Dedifferentiated amniotic fluid mesenchymal stem cell (primary cell): ENCODE measurements around the gene SCRN1.

Experiments used
- DNase-seq: peaks from one replicate; pipeline ENCODE4 v3.0.0-alpha.2; 2016; ENCODE audit errors: extremely low spot score

The SCRN1 gene

DNA sequence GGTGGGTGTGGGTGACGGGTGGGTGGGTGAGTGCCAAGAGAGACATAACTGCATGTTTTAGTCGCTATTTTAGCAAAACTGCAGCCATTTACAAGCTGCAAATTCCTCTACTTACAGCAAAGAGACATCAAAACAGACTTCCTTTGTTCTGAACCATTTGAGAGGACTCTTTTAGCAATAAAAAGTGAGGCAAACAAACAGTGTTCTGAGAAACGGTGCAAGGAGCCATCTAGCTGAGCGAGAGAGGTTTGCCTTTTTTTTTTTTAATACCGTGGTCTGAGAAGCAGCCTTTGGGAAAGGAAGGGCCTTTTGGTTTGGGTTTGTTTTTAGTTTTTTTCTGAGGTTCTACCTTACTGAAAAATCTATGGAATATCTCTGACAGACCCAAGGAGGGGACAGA is 62.9 kb downstream of the SCRN1 start:
- no peak for DNase-seq

DNA sequence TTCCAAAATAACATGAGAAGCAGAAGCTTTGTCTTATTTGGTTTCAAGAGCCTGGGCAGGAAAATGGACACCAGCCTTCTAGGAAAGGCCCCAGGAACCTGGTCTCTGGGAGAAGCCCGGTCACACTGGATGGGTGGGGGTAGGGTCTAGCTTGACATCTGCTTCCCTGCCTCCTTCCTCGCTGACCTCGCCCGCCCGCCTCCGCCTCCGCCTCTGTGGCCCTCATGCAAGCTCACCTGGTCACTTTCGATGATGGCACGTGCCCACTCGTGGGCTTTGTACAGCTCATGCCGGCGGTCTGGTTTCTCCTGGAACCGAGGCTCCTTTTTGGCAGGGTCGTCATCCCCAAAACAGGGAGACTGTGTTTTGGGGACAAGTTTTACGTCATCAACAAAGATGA is 63.4 kb downstream of the SCRN1 start:
- no peak for DNase-seq

DNA sequence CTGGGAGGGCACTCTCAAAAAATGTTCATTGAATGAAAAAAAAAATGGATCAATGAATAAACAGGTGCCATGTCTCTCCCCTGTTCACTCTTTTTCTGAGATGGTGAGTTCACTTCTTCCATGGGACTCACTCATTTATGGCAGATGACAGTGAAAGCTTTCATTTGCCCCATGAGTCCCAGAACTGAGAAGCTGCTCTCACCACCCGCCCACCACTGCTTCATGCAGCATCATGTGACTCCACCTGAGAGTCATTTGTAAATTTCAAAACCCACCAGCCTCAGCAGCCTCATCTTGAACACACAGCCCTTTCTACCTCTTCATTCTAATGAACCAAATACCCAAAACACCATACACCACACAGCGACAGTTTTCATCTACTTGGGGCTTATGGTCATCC is 64.9 kb downstream of the SCRN1 start:
- DNase-seq = no peak

DNA sequence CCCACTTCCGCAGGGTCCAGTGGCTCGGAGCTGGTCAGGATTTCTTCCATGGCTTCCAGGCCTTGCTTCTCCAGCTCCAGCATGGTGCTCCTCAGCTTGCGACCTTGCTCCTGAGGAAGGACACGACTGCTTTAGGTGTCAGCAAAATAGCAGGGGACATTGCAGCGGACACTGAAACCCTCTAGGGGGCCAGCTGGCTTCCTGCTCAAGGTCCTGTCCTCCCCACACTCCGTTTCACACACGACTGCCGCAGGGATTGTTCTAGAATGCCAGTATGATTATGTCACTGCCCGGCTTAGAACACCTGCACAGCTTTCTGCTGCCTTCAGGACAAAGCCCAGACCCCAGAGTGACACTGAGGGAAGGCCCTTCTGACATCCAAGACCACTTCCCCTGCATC is 65.6 kb downstream of the SCRN1 start:
- DNase-seq = no peak

DNA sequence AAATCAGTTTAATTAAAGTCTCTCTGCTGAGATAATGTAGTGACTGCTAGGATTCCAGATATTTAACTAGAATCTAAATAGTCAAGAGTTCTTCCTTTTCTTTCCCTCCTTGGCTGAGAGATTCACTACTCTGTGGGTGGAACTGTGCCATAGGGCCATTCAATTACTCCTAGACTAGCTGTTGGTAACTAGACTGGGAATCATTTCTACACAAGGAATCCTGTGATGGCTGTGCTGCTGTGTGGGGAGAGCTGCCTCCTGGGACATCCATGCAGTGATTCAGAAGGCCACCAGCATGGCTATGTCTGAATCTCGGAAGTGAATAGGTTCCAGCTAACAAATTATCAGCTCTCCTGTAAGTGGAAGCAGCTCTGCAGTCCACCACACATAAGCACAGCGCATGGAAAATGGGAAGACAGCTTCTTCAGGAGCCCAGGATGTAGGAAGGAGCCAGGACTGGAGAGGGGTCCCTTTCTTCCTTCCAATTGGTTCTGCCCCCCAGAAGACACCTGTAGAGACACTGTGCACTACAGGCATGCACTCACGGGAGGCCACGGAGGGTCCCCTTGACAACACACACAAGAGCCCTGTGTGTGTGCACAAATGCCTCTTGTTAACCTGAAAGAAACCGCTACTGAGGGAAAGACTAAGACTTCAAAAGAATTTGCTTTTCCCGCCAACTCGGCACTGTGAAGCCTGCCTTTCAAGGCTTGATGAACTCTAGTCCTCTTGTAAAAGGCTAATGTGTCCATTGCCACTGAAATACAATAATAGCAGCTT is 66.5 kb downstream of the SCRN1 start:
- no peak for DNase-seq

DNA sequence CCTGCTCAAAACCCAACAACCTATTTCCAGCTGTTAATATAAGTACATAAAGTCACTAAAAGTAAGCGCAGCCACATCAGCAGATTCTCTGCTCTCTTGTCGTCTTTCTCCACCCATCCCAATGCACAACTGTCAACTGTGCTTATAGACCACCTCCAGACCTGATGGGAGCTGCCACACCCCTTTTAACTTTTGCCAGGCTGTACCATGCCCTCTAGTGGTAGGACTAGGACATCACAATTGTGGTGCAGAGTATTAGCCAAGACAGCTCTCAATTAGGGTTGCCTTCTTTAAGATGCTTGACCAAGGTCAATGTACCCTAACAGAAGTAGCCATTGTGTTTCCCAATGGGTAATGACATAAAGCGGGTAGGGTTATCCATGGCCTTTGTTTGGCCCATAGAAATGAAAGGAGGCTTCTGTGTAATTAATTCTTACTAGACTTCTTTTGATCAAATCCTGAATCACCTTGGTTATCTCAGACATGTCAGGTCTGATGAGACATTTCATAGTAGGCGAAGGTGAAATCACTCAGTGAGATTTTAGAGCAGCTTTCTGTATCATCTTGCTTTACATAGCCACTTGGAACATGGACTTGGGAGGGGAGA is 68.1 kb downstream of the SCRN1 start:
- DNase-seq = peak; percentile 62

GRCh38 chr7:29920491-29920890 is 69.1 kb downstream of the SCRN1 start:
- DNase-seq = no peak

DNA sequence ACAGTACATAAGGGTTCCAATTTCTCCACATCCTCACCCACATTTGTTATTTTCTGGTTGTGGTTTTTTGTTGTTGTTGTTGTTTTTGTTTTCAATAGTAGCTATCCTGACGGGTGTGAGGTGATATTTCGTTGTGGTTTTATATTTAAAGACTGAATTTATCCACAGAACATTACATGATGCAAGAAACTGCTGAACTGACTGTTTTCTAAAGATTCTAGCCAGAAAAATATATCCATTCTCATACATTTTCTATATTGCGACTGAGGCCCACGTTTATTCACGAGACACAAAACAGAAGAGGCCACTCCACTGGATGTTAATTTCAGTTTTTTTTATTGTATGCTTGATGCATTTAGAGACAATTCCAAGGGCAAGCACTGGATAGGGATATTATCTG is 69.8 kb downstream of the SCRN1 start:
- DNase-seq = no peak

DNA sequence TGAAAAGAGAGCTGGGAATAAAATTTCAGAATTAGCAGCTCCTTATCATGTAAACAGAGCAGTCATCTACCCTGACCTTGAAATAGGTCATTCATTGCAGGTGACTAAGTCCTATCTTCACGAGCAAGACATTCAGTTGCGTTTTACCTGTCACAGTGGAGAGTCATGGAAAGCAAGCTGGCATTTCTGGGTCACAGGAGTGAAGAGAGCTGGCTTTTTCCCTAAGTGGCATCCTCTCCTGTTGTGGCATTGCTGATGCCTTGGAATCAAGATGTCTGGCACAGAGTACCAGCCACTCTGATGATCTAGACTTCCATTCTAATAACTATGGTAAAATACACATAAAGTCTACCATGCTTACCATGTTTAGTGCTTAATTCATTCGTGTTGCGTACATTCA is 70.8 kb downstream of the SCRN1 start:
- DNase-seq = no peak

- DNase-seq = no peak
These were observed 72.0 kb downstream of the SCRN1 start for GRCh38 chr7:29917641-29918040.

GRCh38 chr7:29915481-29916215 is 74.0 kb downstream of the SCRN1 start:
- no peak for DNase-seq

DNA sequence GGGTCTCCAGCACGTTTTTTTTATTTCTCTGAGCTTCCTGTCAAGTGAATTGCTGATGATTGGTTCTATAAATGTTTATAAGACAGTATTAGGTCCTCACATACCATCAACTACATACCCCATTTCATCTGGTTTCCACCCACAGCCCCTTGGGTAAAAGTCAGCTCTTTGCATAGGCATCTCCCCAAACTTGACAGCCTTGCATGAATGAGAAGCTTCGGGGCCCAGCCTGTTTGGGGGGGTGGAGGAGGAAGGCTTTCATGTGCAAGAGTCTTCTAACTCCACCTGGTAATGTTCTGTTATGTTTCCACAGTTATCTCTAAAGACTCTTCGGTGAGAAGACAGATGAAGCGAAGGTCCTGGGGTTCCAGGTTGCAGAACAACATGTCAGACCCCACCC is 75.4 kb downstream of the SCRN1 start:
- no peak for DNase-seq

- no peak for DNase-seq
These were observed 83.2 kb downstream of the SCRN1 start for GRCh38 chr7:29906200-29907022.

- no peak for DNase-seq
These were observed 88.9 kb downstream of the SCRN1 start for GRCh38 chr7:29900745-29901144.

DNA sequence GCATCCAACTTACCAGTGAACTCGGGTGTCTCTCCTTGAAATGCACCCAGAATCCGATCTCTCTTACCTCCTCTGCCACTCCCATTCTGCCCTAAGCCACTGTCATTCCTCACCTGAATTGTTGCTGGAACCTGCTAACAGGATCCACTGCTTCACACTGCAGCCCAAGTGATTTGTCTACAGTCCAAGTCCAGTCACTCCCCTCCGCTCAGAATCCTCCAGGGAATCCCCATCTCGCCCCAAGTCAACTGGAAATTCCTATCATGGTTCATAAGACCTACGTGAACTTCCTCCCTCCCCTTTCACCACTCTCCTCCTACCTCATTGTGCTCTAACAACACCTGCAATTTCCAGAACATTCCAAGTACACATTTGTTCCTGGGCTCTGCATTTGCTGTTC is 91.3 kb downstream of the SCRN1 start:
- no peak for DNase-seq

- DNase-seq = no peak
These were observed 92.8 kb downstream of the SCRN1 start for GRCh38 chr7:29896685-29897411.

GRCh38 chr7:29895559-29895958 is 94.0 kb downstream of the SCRN1 start:
- no peak for DNase-seq

DNA sequence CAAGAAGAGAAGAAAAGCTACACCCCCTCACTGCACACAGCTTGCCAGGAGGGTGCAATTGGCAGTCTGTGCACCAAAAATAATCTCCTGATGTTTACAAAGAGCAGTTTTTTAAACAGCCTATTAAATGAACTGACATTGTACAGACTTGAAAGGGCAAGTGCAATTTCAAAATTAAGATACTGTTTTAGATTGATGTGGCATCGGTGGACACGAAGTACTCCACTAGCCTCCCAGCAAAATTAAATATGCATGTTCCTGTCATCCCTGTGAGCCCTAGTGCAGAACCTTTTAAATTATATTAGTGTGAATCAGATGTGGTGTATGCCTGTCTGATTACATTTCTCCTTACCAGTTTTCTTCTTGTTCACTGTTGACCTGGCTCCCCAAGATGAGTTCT is 95.3 kb downstream of the SCRN1 start:
- DNase-seq = no peak

DNA sequence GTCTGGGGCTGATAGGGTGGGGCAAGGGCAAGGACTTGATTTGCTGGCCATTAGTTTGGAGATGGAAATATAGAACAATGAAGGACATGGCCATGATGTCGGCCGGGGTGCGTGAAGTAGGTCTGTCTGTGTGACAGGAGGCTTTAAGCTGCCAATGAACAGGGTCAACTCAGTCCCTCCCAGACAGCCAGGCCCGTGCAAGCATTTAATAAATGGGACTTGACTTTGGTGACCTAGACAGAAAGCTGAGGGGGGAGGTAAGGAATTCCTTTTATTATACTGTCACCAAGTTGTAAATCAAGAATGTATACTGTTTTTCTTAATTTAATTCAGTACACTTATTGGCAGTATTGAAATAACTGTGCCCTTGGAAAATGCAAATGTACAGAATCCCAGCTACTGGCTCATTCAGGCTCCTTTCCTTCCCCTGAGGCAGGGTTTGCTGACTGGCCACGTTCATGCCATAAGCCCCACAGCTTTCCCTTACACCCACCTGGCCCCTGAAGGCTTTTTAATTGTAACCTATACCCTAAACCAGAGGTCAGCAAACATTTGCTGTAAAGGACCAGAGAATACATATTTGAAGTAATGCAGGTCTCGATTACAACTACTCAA is 96.1 kb downstream of the SCRN1 start:
- no peak for DNase-seq

DNA sequence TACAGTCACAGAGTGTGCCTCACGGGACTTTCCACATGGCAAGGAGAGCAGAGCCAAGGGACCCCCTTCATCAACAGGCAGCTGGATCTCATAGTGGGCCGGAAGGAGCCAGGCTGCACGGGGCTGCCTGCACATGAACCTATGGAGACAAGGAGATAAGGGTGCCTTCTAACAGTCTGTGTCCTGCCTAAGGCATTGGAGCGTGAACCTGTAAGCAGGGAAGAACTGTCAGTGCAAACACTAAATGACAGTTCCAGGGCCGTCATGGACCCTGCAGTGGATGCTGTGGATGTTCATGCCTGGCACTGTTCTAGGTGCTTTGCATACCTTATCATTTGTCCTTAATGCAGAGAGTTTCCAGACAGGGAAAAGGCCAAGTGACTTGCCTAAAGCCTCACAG is 97.4 kb downstream of the SCRN1 start:
- no peak for DNase-seq

DNA sequence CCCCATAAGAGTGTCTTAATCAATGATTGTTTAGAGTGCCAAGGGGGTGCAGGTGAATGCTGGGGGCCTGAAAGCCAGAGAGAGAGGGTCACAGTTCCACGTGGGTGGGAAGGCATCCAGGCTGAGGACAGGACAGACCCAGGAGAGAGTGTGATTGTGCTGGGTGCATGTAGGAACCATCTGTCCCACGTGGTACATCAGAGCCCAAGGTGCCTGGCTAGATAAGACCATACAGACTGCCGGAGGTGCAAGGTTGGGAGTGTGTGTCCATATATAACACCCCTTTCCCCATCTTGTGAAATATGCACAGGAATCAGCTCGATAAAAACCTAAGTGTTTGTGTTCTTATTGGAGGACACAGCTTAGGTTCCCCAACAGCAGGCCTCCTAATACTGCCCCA is 97.8 kb downstream of the SCRN1 start:
- no peak for DNase-seq
